ENCODE results near the gene NF2.

DNA sequence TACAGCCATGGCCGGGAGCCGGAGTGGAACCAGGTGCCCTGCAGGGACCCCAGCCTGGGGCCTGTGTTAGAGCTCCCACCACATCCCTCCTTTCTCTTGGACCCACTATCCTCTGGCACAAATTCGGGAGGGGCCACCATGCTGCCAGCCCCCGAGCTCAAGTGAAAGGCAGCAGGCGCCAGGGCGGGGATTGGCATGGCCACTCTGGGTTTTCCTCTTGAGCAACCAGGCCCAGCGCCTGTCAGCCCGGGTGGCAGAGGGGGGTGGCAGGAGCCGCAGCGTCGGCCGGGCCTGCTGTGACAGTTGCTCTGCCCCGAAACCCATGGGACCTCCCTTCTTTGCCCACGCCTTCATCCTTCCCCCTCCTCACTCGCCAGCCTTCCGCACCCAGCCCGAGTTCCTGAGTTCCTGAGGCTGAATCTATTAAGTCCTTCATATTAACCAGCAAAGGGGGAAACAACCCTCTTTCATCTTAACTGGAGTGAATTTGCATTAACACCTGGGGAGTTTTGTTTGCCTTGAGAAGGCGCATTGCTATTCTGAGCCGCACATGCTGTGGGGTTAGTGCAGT is 99.6 kb downstream of the NF2 start:
- TF ChIP-seq, protein P1, sequence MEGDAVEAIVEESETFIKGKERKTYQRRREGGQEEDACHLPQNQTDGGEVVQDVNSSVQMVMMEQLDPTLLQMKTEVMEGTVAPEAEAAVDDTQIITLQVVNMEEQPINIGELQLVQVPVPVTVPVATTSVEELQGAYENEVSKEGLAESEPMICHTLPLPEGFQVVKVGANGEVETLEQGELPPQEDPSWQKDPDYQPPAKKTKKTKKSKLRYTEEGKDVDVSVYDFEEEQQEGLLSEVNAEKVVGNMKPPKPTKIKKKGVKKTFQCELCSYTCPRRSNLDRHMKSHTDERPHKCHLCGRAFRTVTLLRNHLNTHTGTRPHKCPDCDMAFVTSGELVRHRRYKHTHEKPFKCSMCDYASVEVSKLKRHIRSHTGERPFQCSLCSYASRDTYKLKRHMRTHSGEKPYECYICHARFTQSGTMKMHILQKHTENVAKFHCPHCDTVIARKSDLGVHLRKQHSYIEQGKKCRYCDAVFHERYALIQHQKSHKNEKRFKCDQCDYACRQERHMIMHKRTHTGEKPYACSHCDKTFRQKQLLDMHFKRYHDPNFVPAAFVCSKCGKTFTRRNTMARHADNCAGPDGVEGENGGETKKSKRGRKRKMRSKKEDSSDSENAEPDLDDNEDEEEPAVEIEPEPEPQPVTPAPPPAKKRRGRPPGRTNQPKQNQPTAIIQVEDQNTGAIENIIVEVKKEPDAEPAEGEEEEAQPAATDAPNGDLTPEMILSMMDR (IDR thresholded peaks at IDR 0.05; ENCODE audit: insufficient read depth, low read length, poor library complexity, severe bottlenecking): no peak
- no peak for TF ChIP-seq EZH2phosphoT487 (conservative IDR thresholded peaks at IDR 0.05; ENCODE audit: low read length)
